ENCODE data around the gene CKS2.
A peak's percentile ranks its signal among the peaks of the same experiment; 100 is the strongest.
"Not testable (repeated sequence)": the region's sequence is repeated elsewhere in the genome, so short reads cannot be mapped to it uniquely, and the experiment has no call there.

The CKS2 gene

GRCh38 chr9:89310475-89311345 is at the start of gene CKS2:
Gene CKS2 (plus strand): TSS chr9:89311195. CDS start chr9:89311293, 98 bp downstream.
- FAIRE-seq, result peak; percentile 99

- no peak for FAIRE-seq
Measured at GRCh38 chr9:89273528-89274279, 37.3 kb upstream of the CKS2 start.

- no peak for FAIRE-seq
Measured at GRCh38 chr9:89274838-89275237, 36.2 kb upstream of the CKS2 start.

- FAIRE-seq, result not testable (repeated sequence)
Measured at GRCh38 chr9:89276040-89276439, 35.0 kb upstream of the CKS2 start.

GRCh38 chr9:89277043-89277442 is 34.0 kb upstream of the CKS2 start:
- no peak for FAIRE-seq

GRCh38 chr9:89277454-89277853 is 33.5 kb upstream of the CKS2 start:
- FAIRE-seq, result peak; percentile 87

- FAIRE-seq, result no peak
Measured at GRCh38 chr9:89278551-89278950, 32.4 kb upstream of the CKS2 start.

GRCh38 chr9:89278997-89279739 is 31.8 kb upstream of the CKS2 start:
- FAIRE-seq, result peak; percentile 96

- no peak for FAIRE-seq
Measured at GRCh38 chr9:89281106-89281505, 29.9 kb upstream of the CKS2 start.

GRCh38 chr9:89282248-89282968 is 28.6 kb upstream of the CKS2 start:
- not testable (repeated sequence) for FAIRE-seq

- no peak for FAIRE-seq
Measured at GRCh38 chr9:89284076-89284475, 26.9 kb upstream of the CKS2 start.

- no peak for FAIRE-seq
Measured at GRCh38 chr9:89291741-89292140, 19.3 kb upstream of the CKS2 start.

- no peak for FAIRE-seq
Measured at GRCh38 chr9:89293014-89293413, 18.0 kb upstream of the CKS2 start.

GRCh38 chr9:89295400-89295799 is 15.6 kb upstream of the CKS2 start:
- FAIRE-seq, result no peak

GRCh38 chr9:89301996-89302395 is 9.0 kb upstream of the CKS2 start:
- not testable (repeated sequence) for FAIRE-seq

GRCh38 chr9:89304020-89304833 is 6.8 kb upstream of the CKS2 start:
- FAIRE-seq, result no peak

GRCh38 chr9:89304834-89305188 is 6.2 kb upstream of the CKS2 start:
- no peak for FAIRE-seq

GRCh38 chr9:89305868-89306267 is 5.1 kb upstream of the CKS2 start:
- no peak for FAIRE-seq

- no peak for FAIRE-seq
Measured at GRCh38 chr9:89309166-89309565, 1.8 kb upstream of the CKS2 start.

- FAIRE-seq, result no peak
Measured at GRCh38 chr9:89309608-89310474, 1.2 kb upstream of the CKS2 start.

Measured in A204.1 (cell line).